ENCODE results near the gene ZNF576. TPM values are rescaled to one million over a fixed set of nuclear protein-coding genes. Genes with fewer than 3 reads are reported as not detected.
A peak's percentile ranks its signal among the peaks of the same experiment; 100 is the strongest.

The ZNF576 gene
- total and polyA plus RNA-seq, 2 of the 13 experiments (the other 11 are each of a cell fraction or from before 2014, with no cell fraction given), result 7.2 to 9.6 TPM

GRCh38 chr19:43619262-43620060 is 23.1 kb downstream of the ZNF576 start, which contains the start of gene ZNF428 (continued):
- TF ChIP-seq NCOR1 (IDR thresholded peaks at IDR 0.05; ENCODE audit: borderline replicate concordance, low read length) (no peak), REXO4 (CRISPR knock-in tag; IDR thresholded peaks at IDR 0.05; ENCODE audit: borderline replicate concordance) (peak; percentile 35; the same call in 1 of the 2 replicates), HMGA1 (CRISPR knock-in tag; conservative IDR thresholded peaks at IDR 0.05) (no peak), NFKB2 (CRISPR knock-in tag; IDR thresholded peaks at IDR 0.05; ENCODE audit: borderline replicate concordance) (peak; percentile 85; the same call in 1 of the 2 replicates), ZNF709 (CRISPR knock-in tag; IDR thresholded peaks at IDR 0.05) (peak; percentile 89; the same call in 1 of the 2 replicates), HBP1 (CRISPR knock-in tag; IDR thresholded peaks at IDR 0.05; ENCODE audit: low read depth) (no peak), ZNF468 (CRISPR knock-in tag; IDR thresholded peaks at IDR 0.05) (0 out of 2 replicates have a peak, but pooled peaks have one; percentile 61), TP53 (CRISPR knock-in tag; conservative IDR thresholded peaks at IDR 0.05) (peak; percentile 16), ZNF12 (CRISPR knock-in tag; IDR thresholded peaks at IDR 0.05) (0 out of 2 replicates have a peak, but pooled peaks have one; percentile 13), RFX5 (IDR thresholded peaks at IDR 0.05; ENCODE audit: low read depth, low read length) (no peak; the same call in 1 of the 2 replicates), HNF1A (IDR thresholded peaks at IDR 0.05; ENCODE audit: low read depth) (no peak), HNF1A (CRISPR knock-in tag; IDR thresholded peaks at IDR 0.05; ENCODE audit: borderline replicate concordance) (peak; percentile 38; the same call in 1 of the 2 replicates), HIVEP1 (CRISPR knock-in tag; IDR thresholded peaks at IDR 0.05) (peak; percentile 45; the same call in 1 of the 2 replicates), ZNF281 (CRISPR knock-in tag; IDR thresholded peaks at IDR 0.05; ENCODE audit: borderline replicate concordance) (no peak), KDM5B (CRISPR knock-in tag; IDR thresholded peaks at IDR 0.05; ENCODE audit: borderline replicate concordance) (peak; percentile 96), SNAPC5 (CRISPR knock-in tag; IDR thresholded peaks at IDR 0.05; ENCODE audit: borderline replicate concordance) (peak; percentile 95), NFIB (CRISPR knock-in tag; IDR thresholded peaks at IDR 0.05; ENCODE audit: borderline replicate concordance) (no peak), ZNF839 (CRISPR knock-in tag; IDR thresholded peaks at IDR 0.05; ENCODE audit: borderline replicate concordance) (peak; percentile 96), WIZ (CRISPR knock-in tag; IDR thresholded peaks at IDR 0.05) (peak; percentile 89; the same call in 1 of the 2 replicates)
